Activated T-helper 2 cell treated with anti-CD3 and anti-CD28 coated beads, Interferon-gamma antibody, Interleukin-2, Interleukin-4, amounts not matched to agents 10 μg/mL and 5 μg/mL and 100 μg/mL, durations not matched to agents 14 hours and 24 hours and 36 hours (primary cell): ENCODE data around the gene POLE. TPM values are rescaled to one million over a fixed set of nuclear protein-coding genes. Genes with fewer than 3 reads are reported as not detected.

Experiments
- DNase-seq: peaks from one replicate; pipeline ENCODE4 v3.0.0; 2021; ENCODE audit warnings: low spot score
- H3K27ac Mint-ChIP-seq: one replicate; pipeline ENCODE4 v1.8.0; 2021; ENCODE audit warnings: mixed read lengths
- H3K27me3 Mint-ChIP-seq: one replicate; pipeline ENCODE4 v1.8.0; 2021; ENCODE audit warnings: low read depth, mixed read lengths
- H3K36me3 Mint-ChIP-seq: one replicate; pipeline ENCODE4 v1.8.0; 2021; ENCODE audit warnings: low read depth, mixed read lengths
- H3K4me1 Mint-ChIP-seq: one replicate; pipeline ENCODE4 v1.8.0; 2021; ENCODE audit warnings: low read depth, mixed read lengths
- H3K4me3 Mint-ChIP-seq: one replicate; pipeline ENCODE4 v1.8.0; 2021; ENCODE audit warnings: low read depth, mild to moderate bottlenecking, moderate library complexity, mixed read lengths
- H3K9me3 Mint-ChIP-seq: one replicate; pipeline ENCODE4 v1.8.0; 2021; ENCODE audit warnings: mixed read lengths
- intact Hi-C: fragments of 100-400 bp; cut with micrococcal nuclease; formaldehyde crosslinking; loops from one replicate; pipeline ENCODE4 v1.15.1; 2023
- total RNA-seq: library from RNA; stranded (reverse); gene quantifications from 2 replicates; pipeline ENCODE4 v1.2.3, GENCODE V29; 2022

POLE gene
- total RNA-seq, 1 donor from 2014 or later: 159 TPM

- Mint-ChIP-seq H3K9me3 (no peaks in the 10 kb centered on the region), H3K27ac (no peak overlapping the region), H3K36me3 (no peaks in the 10 kb centered on the region), H3K4me3 (no peak overlapping the region), H3K4me1 (peaks cover 5% of the 10 kb centered on the region), H3K27me3 (peaks cover 9% of the 10 kb centered on the region)
- DNase-seq: no peak
- intact Hi-C loops: no loop called here
Measured at GRCh38 chr12:132593071-132593470, 94.1 kb downstream of the POLE start.

- no peak overlapping the region for H3K4me3 Mint-ChIP-seq
- peaks cover 5% of the 10 kb centered on the region for H3K27me3 Mint-ChIP-seq
- H3K9me3 Mint-ChIP-seq: no peaks in the 10 kb centered on the region
- DNase-seq: no peak
- intact Hi-C loops: no loop called here
- H3K4me1 Mint-ChIP-seq: peaks cover 2% of the 10 kb centered on the region
- H3K27ac Mint-ChIP-seq: no peak overlapping the region
- H3K36me3 Mint-ChIP-seq: no peaks in the 10 kb centered on the region
Measured at GRCh38 chr12:132592282-132592970, 94.7 kb downstream of the POLE start.

GRCh38 chr12:132591107-132591935, 95.8 kb downstream of the POLE start:
- H3K4me1 Mint-ChIP-seq: no peaks in the 10 kb centered on the region
- no peak overlapping the region for H3K27ac Mint-ChIP-seq
- H3K9me3 Mint-ChIP-seq: no peaks in the 10 kb centered on the region
- peaks cover 2% of the 10 kb centered on the region for H3K27me3 Mint-ChIP-seq
- H3K4me3 Mint-ChIP-seq: no peak overlapping the region
- intact Hi-C loops: no loop called here
- H3K36me3 Mint-ChIP-seq: no peaks in the 10 kb centered on the region
- DNase-seq: no peak

GRCh38 chr12:132588821-132589669, 98.1 kb downstream of the POLE start:
- Mint-ChIP-seq H3K4me1 (no peaks in the 10 kb centered on the region), H3K9me3 (no peaks in the 10 kb centered on the region), H3K36me3 (no peaks in the 10 kb centered on the region), H3K27ac (no peak overlapping the region), H3K4me3 (no peak overlapping the region), H3K27me3 (no peaks in the 10 kb centered on the region)
- intact Hi-C loops: no loop called here
- no peak for DNase-seq

GRCh38 chr12:132588319-132588718, 98.8 kb downstream of the POLE start:
- intact Hi-C loops: no loop called here
- no peak overlapping the region for H3K27ac Mint-ChIP-seq

GRCh38 chr12:132587781-132588180, 99.4 kb downstream of the POLE start:
- H3K27ac Mint-ChIP-seq: no peak overlapping the region
- H3K9me3 Mint-ChIP-seq: no peaks in the 10 kb centered on the region
- H3K36me3 Mint-ChIP-seq: peaks cover 4% of the 10 kb centered on the region
- intact Hi-C loops: no loop called here
- no peaks in the 10 kb centered on the region for H3K4me1 Mint-ChIP-seq
- H3K27me3 Mint-ChIP-seq: no peaks in the 10 kb centered on the region
- DNase-seq: no peak
- no peak overlapping the region for H3K4me3 Mint-ChIP-seq

More at GRCh38 chr12:132588319-132588718, 98.8 kb downstream of the POLE start:
- Mint-ChIP-seq H3K9me3 (no peaks in the 10 kb centered on the region), H3K4me3 (no peak overlapping the region), H3K4me1 (no peaks in the 10 kb centered on the region), H3K36me3 (peaks cover 4% of the 10 kb centered on the region), H3K27me3 (no peaks in the 10 kb centered on the region)
- no peak for DNase-seq

GRCh38 chr12:132586929-132587328, 100.2 kb downstream of the POLE start:
- Mint-ChIP-seq H3K27ac (no peak overlapping the region), H3K4me3 (no peak overlapping the region), H3K4me1 (no peaks in the 10 kb centered on the region), H3K36me3 (peaks cover 4% of the 10 kb centered on the region), H3K9me3 (no peaks in the 10 kb centered on the region), H3K27me3 (no peaks in the 10 kb centered on the region)
- no peak for DNase-seq
- intact Hi-C loops: no loop called here

- no peaks in the 10 kb centered on the region for H3K4me1 Mint-ChIP-seq
- H3K4me3 Mint-ChIP-seq: no peak overlapping the region
- H3K27me3 Mint-ChIP-seq: no peaks in the 10 kb centered on the region
- peaks cover 4% of the 10 kb centered on the region for H3K36me3 Mint-ChIP-seq
- DNase-seq: no peak
- no peaks in the 10 kb centered on the region for H3K9me3 Mint-ChIP-seq
- no peak overlapping the region for H3K27ac Mint-ChIP-seq
- intact Hi-C loops: no loop called here
Measured at GRCh38 chr12:132585177-132585576, 102.0 kb downstream of the POLE start.

- H3K36me3 Mint-ChIP-seq: peaks cover 7% of the 10 kb centered on the region
- H3K4me1 Mint-ChIP-seq: no peaks in the 10 kb centered on the region
- H3K4me3 Mint-ChIP-seq: no peak overlapping the region
Measured at GRCh38 chr12:132584429-132584828, 102.7 kb downstream of the POLE start.

GRCh38 chr12:132583736-132584135, 103.4 kb downstream of the POLE start:
- no peaks in the 10 kb centered on the region for H3K9me3 Mint-ChIP-seq
- intact Hi-C loops: no loop called here
- H3K4me3 Mint-ChIP-seq: no peak overlapping the region
- H3K27me3 Mint-ChIP-seq: no peaks in the 10 kb centered on the region
- H3K36me3 Mint-ChIP-seq: peaks cover 7% of the 10 kb centered on the region
- no peak overlapping the region for H3K27ac Mint-ChIP-seq
- no peak for DNase-seq
- H3K4me1 Mint-ChIP-seq: no peaks in the 10 kb centered on the region

More at GRCh38 chr12:132584429-132584828, 102.7 kb downstream of the POLE start:
- intact Hi-C loops: no loop called here
- DNase-seq: no peak
- Mint-ChIP-seq H3K9me3 (no peaks in the 10 kb centered on the region), H3K27me3 (no peaks in the 10 kb centered on the region), H3K27ac (no peak overlapping the region)

GRCh38 chr12:132583411-132583710, 103.8 kb downstream of the POLE start:
- intact Hi-C loops: no loop called here
- Mint-ChIP-seq H3K4me3 (no peak overlapping the region), H3K4me1 (no peaks in the 10 kb centered on the region), H3K9me3 (no peaks in the 10 kb centered on the region), H3K27me3 (no peaks in the 10 kb centered on the region), H3K36me3 (peaks cover 7% of the 10 kb centered on the region), H3K27ac (no peak overlapping the region)
- no peak for DNase-seq

- H3K36me3 Mint-ChIP-seq: peaks cover 9% of the 10 kb centered on the region
- H3K4me3 Mint-ChIP-seq: no peak overlapping the region
- no peak overlapping the region for H3K27ac Mint-ChIP-seq
- no peak for DNase-seq
- no peaks in the 10 kb centered on the region for H3K27me3 Mint-ChIP-seq
- no peaks in the 10 kb centered on the region for H3K9me3 Mint-ChIP-seq
- no peaks in the 10 kb centered on the region for H3K4me1 Mint-ChIP-seq
- intact Hi-C loops: no loop called here
Measured at GRCh38 chr12:132582582-132583410, 104.3 kb downstream of the POLE start.
